HCT116 (cell line): Measurements from ENCODE around the gene TJP1. TPM values are rescaled to one million over a fixed set of nuclear protein-coding genes. Genes with fewer than 3 reads are reported as not detected.
"Not testable (repeated sequence)": the region's sequence is repeated elsewhere in the genome, so short reads cannot be mapped to it uniquely, and the experiment has no call there.

Source experiments
- ATAC-seq: fragments of 200-7000 bp; cut with Tn5 transposase; 2 replicates; pipeline ENCODE4 v1.9.1; 2020; ENCODE audit warnings: mild to moderate bottlenecking, moderate library complexity
- BruUV-seq: library from RNA; stranded (reverse); fragments of 400-500 nt; replicated peaks from 2 replicates; lab custom pipeline; 2021; lab: Mats Ljungman, UMichigan
- CTCF ChIA-PET: fragments of 300-600 bp; sonication (Branson Sonifier 250); formaldehyde crosslinking; loops from one replicate; lab custom pipeline; 2021; ENCODE audit warnings: antibody characterized with exemption; lab: Charles Lee
- POLR2A ChIA-PET: fragments of 300-600, 350-600 bp; sonication (Branson Sonifier 250); formaldehyde crosslinking; loops from one replicate; lab custom pipeline; 2021; ENCODE audit warnings: antibody characterized with exemption; lab: Charles Lee
- RAD21 ChIA-PET, 2 experiments: fragments of 300-600 bp; sonication (Branson Sonifier 250); formaldehyde crosslinking; loops; one replicate each; lab custom pipeline; 2023; ENCODE audit warnings: low total read pairs in 2 of 2; ENCODE audit not compliant: uncharacterized antibody in 2 of 2, unreplicated experiment in 2 of 2, low non-redundant PET in 1 of 2; lab: Charles Lee
- DNase-seq: peaks from one replicate; pipeline ENCODE4 v3.0.0-alpha.2; 2010; ENCODE audit warnings: low read depth, low spot score
- H2AFZ ChIP-seq: fragments of 200-600 bp; shearing (Covaris generic), sonication (generic); 2 replicates; pipeline ENCODE4 v1.6.1; 2017; ENCODE audit warnings: low read depth, mixed run types, mixed read lengths, antibody characterized with exemption, low read length; ENCODE audit not compliant: poor library complexity, severe bottlenecking
- H3K27ac ChIP-seq: 2 replicates; pipeline ENCODE4 v1.5.1; 2012; ENCODE audit warnings: low read depth, low read length
- H3K27me3 ChIP-seq: fragments of 200-600 bp; sonication (generic); 2 replicates; pipeline ENCODE4 v1.6.1; 2016; ENCODE audit warnings: mixed run types, low read length, mixed read lengths; ENCODE audit not compliant: insufficient read depth
- H3K36me3 ChIP-seq, 2 experiments: fragments of 200-500 bp in 1 of 2; fragments of 200-600 bp in 1 of 2; sonication (Bioruptor generic) in 1 of 2; sonication (generic) in 1 of 2; 2 replicates each; pipeline versions ENCODE4 v1.5.1 to v1.6.1; 2014 to 2016; ENCODE audit warnings: low read length in 2 of 2, inconsistent platforms in 1 of 2, mixed read lengths in 1 of 2, mixed run types in 1 of 2; ENCODE audit not compliant: insufficient read depth in 2 of 2, control insufficient read depth in 1 of 2
- H3K4me1 ChIP-seq, 2 experiments: fragments of 200-600 bp in 1 of 2; sonication (generic) in 1 of 2; 2 replicates each; pipeline versions ENCODE4 v1.5.1 to v1.6.1; 2012 to 2017; ENCODE audit warnings: low read length in 2 of 2, inconsistent platforms in 1 of 2, mild to moderate bottlenecking in 1 of 2, mixed read lengths in 1 of 2, mixed run types in 1 of 2, moderate library complexity in 1 of 2; ENCODE audit not compliant: insufficient read depth in 2 of 2, control insufficient read depth in 1 of 2
- H3K4me2 ChIP-seq: fragments of 200-600 bp; sonication (generic); 2 replicates; pipeline ENCODE4 v1.6.1; 2017; ENCODE audit warnings: mixed run types, low read length, mixed read lengths
- H3K4me3 ChIP-seq, 2 experiments: fragments of 200-600 bp in 1 of 2; sonication (generic) in 1 of 2; replicated peaks in 1 of 2; 2 replicates each; pipeline ENCODE4 v1.5.1; 2011 to 2016; ENCODE audit warnings: low read length in 2 of 2, control low read depth in 1 of 2, low read depth in 1 of 2, mild to moderate bottlenecking in 1 of 2, mixed read lengths in 1 of 2, mixed run types in 1 of 2
- H3K79me2 ChIP-seq: fragments of 200-600 bp; sonication (generic); 2 replicates; pipeline ENCODE4 v1.6.1; 2017; ENCODE audit warnings: mild to moderate bottlenecking, mixed run types, low read length, moderate library complexity, mixed read lengths; ENCODE audit not compliant: insufficient read depth
- H3K9ac ChIP-seq: fragments of 200-600 bp; sonication (generic); 2 replicates; pipeline ENCODE4 v1.6.1; 2016; ENCODE audit warnings: low read length, mixed read lengths
- H3K9me2 ChIP-seq: fragments of 200-600 bp; sonication (generic), shearing (Covaris generic); 2 replicates; pipeline ENCODE4 v1.6.1; 2017; ENCODE audit warnings: mixed run types, mild to moderate bottlenecking, moderate library complexity; ENCODE audit not compliant: insufficient read depth
- H3K9me3 ChIP-seq, 2 experiments: fragments of 200-500 bp in 1 of 2; fragments of 200-600 bp in 1 of 2; sonication (Bioruptor generic) in 1 of 2; sonication (generic) in 1 of 2; 2 replicates each; pipeline ENCODE4 v1.6.1; 2014 to 2017; ENCODE audit warnings: low read length in 2 of 2, mixed read lengths in 2 of 2, inconsistent platforms in 1 of 2, low read depth in 1 of 2, mild to moderate bottlenecking in 1 of 2, mixed run types in 1 of 2, moderate library complexity in 1 of 2; ENCODE audit not compliant: control insufficient read depth in 1 of 2, insufficient read depth in 1 of 2
- H4K20me1 ChIP-seq: fragments of 200-600 bp; sonication (generic), shearing (Covaris generic); 2 replicates; pipeline ENCODE4 v1.6.1; 2017; ENCODE audit warnings: mixed run types, mild to moderate bottlenecking, moderate library complexity; ENCODE audit not compliant: insufficient read depth
- CEBPB ChIP-seq: IDR thresholded peaks from 2 replicates; pipeline ENCODE4 v1.6.1; 2012; ENCODE audit warnings: low read depth
- EGR1 ChIP-seq: IDR thresholded peaks from 2 replicates; pipeline ENCODE4 v1.6.1; 2012; ENCODE audit warnings: low read depth
- EZH2 ChIP-seq: fragments of 200-600 bp; sonication (generic); IDR thresholded peaks from 2 replicates; pipeline ENCODE4 v1.6.1; 2017; ENCODE audit warnings: antibody characterized with exemption, mixed run types
- JUND ChIP-seq: IDR thresholded peaks from 2 replicates; pipeline ENCODE4 v1.6.1; 2012
- RAD21 ChIP-seq: IDR thresholded peaks from 2 replicates; pipeline ENCODE4 v1.6.1; 2012; ENCODE audit warnings: low read depth, mild to moderate bottlenecking
- SIN3A ChIP-seq: IDR thresholded peaks from 2 replicates; pipeline ENCODE4 v1.6.1; 2012; ENCODE audit warnings: low read depth
- SP1 ChIP-seq: IDR thresholded peaks from 2 replicates; pipeline ENCODE4 v1.6.1; 2012; ENCODE audit warnings: low read depth
- TCF7L2 ChIP-seq: IDR thresholded peaks from 2 replicates; pipeline ENCODE4 v1.7.0; 2011; ENCODE audit warnings: borderline replicate concordance, inconsistent platforms; ENCODE audit not compliant: insufficient read depth, insufficient read length; ENCODE audit errors: extremely low read depth
- intact Hi-C: fragments of 100-400 bp; cut with micrococcal nuclease; formaldehyde crosslinking; loops from 2 replicates; pipeline ENCODE4 v1.10.0; 2022
- total RNA-seq: library from RNA; stranded (reverse); gene quantifications from one replicate; pipeline ENCODE4 v1.2.1, GENCODE V29; 2021; ENCODE audit not compliant: unreplicated experiment
- TF ChIP-seq, protein P1 (sequence below): IDR thresholded peaks from 2 replicates; pipeline ENCODE4 v1.6.1; 2011; ENCODE audit warnings: mild to moderate bottlenecking, low read length, moderate library complexity; ENCODE audit not compliant: insufficient replicate concordance; ENCODE audit errors: extremely low read depth

TJP1 gene
- total RNA-seq, 1 experiment from 2014 or later, result 83.6 TPM

DNA sequence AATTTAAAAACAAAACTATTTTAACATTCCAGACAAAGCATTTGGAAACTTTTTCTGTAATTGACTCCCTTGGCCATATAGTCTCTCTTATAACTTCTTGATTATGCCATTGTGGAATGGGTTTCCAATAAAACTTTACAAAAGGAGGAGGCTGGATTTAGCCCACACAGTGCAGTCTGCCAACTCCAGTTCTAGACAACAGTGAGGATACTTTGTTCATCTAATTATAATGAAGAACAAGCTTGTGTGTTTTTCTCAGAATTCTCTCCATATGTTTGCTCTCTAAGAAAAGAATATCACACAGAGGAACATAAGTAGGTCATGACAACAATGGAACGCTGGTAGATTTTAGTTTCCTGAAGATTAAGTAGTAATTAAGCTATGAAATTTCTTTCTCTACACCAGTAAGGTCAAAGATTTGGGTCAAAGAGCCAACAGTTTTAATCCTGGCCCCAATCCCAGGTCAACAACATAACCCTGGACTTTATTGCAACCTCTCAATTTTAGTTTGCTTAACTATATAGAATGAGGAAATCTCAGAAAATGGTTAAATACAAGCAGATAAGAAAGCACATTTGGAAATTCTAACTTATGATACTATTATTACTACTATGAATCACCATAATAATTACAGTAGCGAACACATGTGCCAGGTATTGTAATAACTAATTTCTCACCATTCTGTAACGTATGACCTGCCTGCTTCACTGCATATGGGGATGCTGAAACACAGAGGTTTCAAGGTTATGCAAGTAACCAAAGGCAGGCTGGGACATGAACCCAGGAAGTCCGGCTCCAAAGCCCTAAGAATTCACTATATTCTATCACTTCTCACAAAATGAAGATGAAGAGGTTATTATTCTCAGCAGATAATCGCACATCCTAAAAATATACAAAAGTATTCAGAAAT, 65.7 kb downstream of the TJP1 start (continued):
- TF ChIP-seq, protein P1, sequence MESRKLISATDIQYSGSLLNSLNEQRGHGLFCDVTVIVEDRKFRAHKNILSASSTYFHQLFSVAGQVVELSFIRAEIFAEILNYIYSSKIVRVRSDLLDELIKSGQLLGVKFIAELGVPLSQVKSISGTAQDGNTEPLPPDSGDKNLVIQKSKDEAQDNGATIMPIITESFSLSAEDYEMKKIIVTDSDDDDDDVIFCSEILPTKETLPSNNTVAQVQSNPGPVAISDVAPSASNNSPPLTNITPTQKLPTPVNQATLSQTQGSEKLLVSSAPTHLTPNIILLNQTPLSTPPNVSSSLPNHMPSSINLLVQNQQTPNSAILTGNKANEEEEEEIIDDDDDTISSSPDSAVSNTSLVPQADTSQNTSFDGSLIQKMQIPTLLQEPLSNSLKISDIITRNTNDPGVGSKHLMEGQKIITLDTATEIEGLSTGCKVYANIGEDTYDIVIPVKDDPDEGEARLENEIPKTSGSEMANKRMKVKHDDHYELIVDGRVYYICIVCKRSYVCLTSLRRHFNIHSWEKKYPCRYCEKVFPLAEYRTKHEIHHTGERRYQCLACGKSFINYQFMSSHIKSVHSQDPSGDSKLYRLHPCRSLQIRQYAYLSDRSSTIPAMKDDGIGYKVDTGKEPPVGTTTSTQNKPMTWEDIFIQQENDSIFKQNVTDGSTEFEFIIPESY, result no peak
- no peak for TF ChIP-seq RAD21
- TF ChIP-seq EGR1, result no peak
- TF ChIP-seq JUND, result no peak
- no peak for TF ChIP-seq SP1
- no peak for TF ChIP-seq SIN3A
- TF ChIP-seq TCF7L2, result no peak
- no peak for TF ChIP-seq CEBPB
- TF ChIP-seq EZH2, result no peak

DNA sequence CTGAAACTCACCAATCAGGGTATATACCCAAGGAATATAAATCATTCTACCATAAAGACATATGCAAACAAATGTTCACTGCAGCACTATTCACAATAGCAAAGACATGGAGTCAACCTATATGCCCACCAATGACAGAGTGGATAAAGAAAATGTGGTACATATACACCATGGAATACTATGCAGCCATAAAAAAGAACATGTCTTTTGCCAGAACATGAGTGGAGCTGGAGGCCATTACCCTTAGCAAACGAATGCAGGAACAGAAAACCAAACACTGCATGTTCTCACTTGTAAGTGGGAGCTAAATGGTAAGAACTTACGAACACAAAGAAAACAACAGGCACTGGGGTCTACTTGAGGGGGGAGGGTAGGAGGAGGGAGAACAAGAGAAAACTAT, 68.3 kb downstream of the TJP1 start:
- H3K4me1 ChIP-seq, H3K4me2 ChIP-seq, H3K9ac ChIP-seq, ATAC-seq, BruUV-seq, RAD21 ChIA-PET, POLR2A ChIA-PET, H3K27ac ChIP-seq, CTCF ChIA-PET, H4K20me1 ChIP-seq, H2AFZ ChIP-seq, H3K9me3 ChIP-seq, intact Hi-C loops, DNase-seq, H3K9me2 ChIP-seq, H3K27me3 ChIP-seq, H3K4me3 ChIP-seq, H3K36me3 ChIP-seq: not testable (repeated sequence)
- peaks cover 29% of the 10 kb centered on the region for H3K79me2 ChIP-seq
